ENCODE results near the gene DPP3.

DPP3 gene

GRCh38 chr11:66484806-66485380, 4.7 kb downstream of the DPP3 start:
- DNase-seq (ENCODE audit: low read depth in 2 of 2): no peak

- no peak for DNase-seq (ENCODE audit: low read depth in 2 of 2)
Observed at GRCh38 chr11:66488957-66489356, 8.7 kb downstream of the DPP3 start.

GRCh38 chr11:66489636-66490035, 9.4 kb downstream of the DPP3 start:
- no peak for DNase-seq (ENCODE audit: low read depth in 2 of 2)

- DNase-seq (ENCODE audit: low read depth in 2 of 2): no peak
Observed at GRCh38 chr11:66491315-66491935, 11.2 kb downstream of the DPP3 start.

GRCh38 chr11:66492161-66492865, 12.1 kb downstream of the DPP3 start:
- no peak for DNase-seq (ENCODE audit: low read depth in 2 of 2)

- no peak for DNase-seq (ENCODE audit: low read depth in 2 of 2)
Observed at GRCh38 chr11:66493130-66493529, 12.9 kb downstream of the DPP3 start.

- no peak for DNase-seq (ENCODE audit: low read depth in 2 of 2)
Observed at GRCh38 chr11:66494458-66494857, 14.2 kb downstream of the DPP3 start.

- DNase-seq (ENCODE audit: low read depth in 2 of 2): no peak
Observed at GRCh38 chr11:66494935-66495334, 14.7 kb downstream of the DPP3 start.

GRCh38 chr11:66495401-66495854, 15.2 kb downstream of the DPP3 start:
- DNase-seq (ENCODE audit: low read depth in 2 of 2): no peak

- no peak for DNase-seq (ENCODE audit: low read depth in 2 of 2)
Observed at GRCh38 chr11:66497206-66497605, 17.0 kb downstream of the DPP3 start.

- DNase-seq (ENCODE audit: low read depth in 2 of 2): no peak
Observed at GRCh38 chr11:66498506-66498905, 18.3 kb downstream of the DPP3 start.

- DNase-seq (ENCODE audit: low read depth in 2 of 2): no peak
Observed at GRCh38 chr11:66505276-66505816, 25.1 kb downstream of the DPP3 start.

GRCh38 chr11:66509131-66509561, 28.9 kb downstream of the DPP3 start:
- no peak for DNase-seq (ENCODE audit: low read depth in 2 of 2)

GRCh38 chr11:66510271-66510989, 30.2 kb downstream of the DPP3 start, which contains the start of gene BBS1:
TSS of gene BBS1 (plus strand) at chr11:66510635. CDS start at chr11:66510660, 25 bp downstream.
- DNase-seq (ENCODE audit: low read depth in 2 of 2): peak; percentile 55 to 66

- DNase-seq (ENCODE audit: low read depth in 2 of 2): no peak
Observed at GRCh38 chr11:66510990-66511339, 30.7 kb downstream of the DPP3 start.

- no peak for DNase-seq (ENCODE audit: low read depth in 2 of 2)
Observed at GRCh38 chr11:66523611-66524010, 43.4 kb downstream of the DPP3 start.

GRCh38 chr11:66524304-66525040, 44.2 kb downstream of the DPP3 start:
- no peak for DNase-seq (ENCODE audit: low read depth in 2 of 2)

- DNase-seq (ENCODE audit: low read depth in 2 of 2): no peak
Observed at GRCh38 chr11:66529069-66529468, 48.8 kb downstream of the DPP3 start.

GRCh38 chr11:66529655-66530054, 49.4 kb downstream of the DPP3 start:
- DNase-seq (ENCODE audit: low read depth in 2 of 2): no peak

- DNase-seq (ENCODE audit: low read depth in 2 of 2): no peak
Observed at GRCh38 chr11:66530927-66531709, 50.9 kb downstream of the DPP3 start.

GRCh38 chr11:66531841-66532240, 51.6 kb downstream of the DPP3 start:
- DNase-seq (ENCODE audit: low read depth in 2 of 2): no peak
